HCT116 (cell line): ENCODE data around the gene ADARB2. TPM values are rescaled to one million over a fixed set of nuclear protein-coding genes. Genes with fewer than 3 reads are reported as not detected.

ENCODE experiments used
- ATAC-seq: fragments of 200-7000 bp; cut with Tn5 transposase; 2 replicates; pipeline ENCODE4 v1.9.1; 2020; ENCODE audit warnings: mild to moderate bottlenecking, moderate library complexity
- BruUV-seq: library from RNA; stranded (reverse); fragments of 400-500 nt; replicated peaks from 2 replicates; lab custom pipeline; 2021; lab: Mats Ljungman, UMichigan
- CTCF ChIA-PET: fragments of 300-600 bp; sonication (Branson Sonifier 250); formaldehyde crosslinking; loops from one replicate; lab custom pipeline; 2021; ENCODE audit warnings: antibody characterized with exemption; lab: Charles Lee
- POLR2A ChIA-PET: fragments of 300-600, 350-600 bp; sonication (Branson Sonifier 250); formaldehyde crosslinking; loops from one replicate; lab custom pipeline; 2021; ENCODE audit warnings: antibody characterized with exemption; lab: Charles Lee
- RAD21 ChIA-PET, 2 experiments: fragments of 300-600 bp; sonication (Branson Sonifier 250); formaldehyde crosslinking; loops; one replicate each; lab custom pipeline; 2023; ENCODE audit warnings: low total read pairs in 2 of 2; ENCODE audit not compliant: uncharacterized antibody in 2 of 2, unreplicated experiment in 2 of 2, low non-redundant PET in 1 of 2; lab: Charles Lee
- DNase-seq: peaks from one replicate; pipeline ENCODE4 v3.0.0-alpha.2; 2010; ENCODE audit warnings: low read depth, low spot score
- H2AFZ ChIP-seq: fragments of 200-600 bp; shearing (Covaris generic), sonication (generic); 2 replicates; pipeline ENCODE4 v1.6.1; 2017; ENCODE audit warnings: low read depth, mixed run types, mixed read lengths, antibody characterized with exemption, low read length; ENCODE audit not compliant: poor library complexity, severe bottlenecking
- H3K27ac ChIP-seq: 2 replicates; pipeline ENCODE4 v1.5.1; 2012; ENCODE audit warnings: low read depth, low read length
- H3K27me3 ChIP-seq: fragments of 200-600 bp; sonication (generic); 2 replicates; pipeline ENCODE4 v1.6.1; 2016; ENCODE audit warnings: mixed run types, low read length, mixed read lengths; ENCODE audit not compliant: insufficient read depth
- H3K36me3 ChIP-seq, 2 experiments: fragments of 200-500 bp in 1 of 2; fragments of 200-600 bp in 1 of 2; sonication (Bioruptor generic) in 1 of 2; sonication (generic) in 1 of 2; 2 replicates each; pipeline versions ENCODE4 v1.5.1 to v1.6.1; 2014 to 2016; ENCODE audit warnings: low read length in 2 of 2, inconsistent platforms in 1 of 2, mixed read lengths in 1 of 2, mixed run types in 1 of 2; ENCODE audit not compliant: insufficient read depth in 2 of 2, control insufficient read depth in 1 of 2
- H3K4me1 ChIP-seq, 2 experiments: fragments of 200-600 bp in 1 of 2; sonication (generic) in 1 of 2; 2 replicates each; pipeline versions ENCODE4 v1.5.1 to v1.6.1; 2012 to 2017; ENCODE audit warnings: low read length in 2 of 2, inconsistent platforms in 1 of 2, mild to moderate bottlenecking in 1 of 2, mixed read lengths in 1 of 2, mixed run types in 1 of 2, moderate library complexity in 1 of 2; ENCODE audit not compliant: insufficient read depth in 2 of 2, control insufficient read depth in 1 of 2
- H3K4me2 ChIP-seq: fragments of 200-600 bp; sonication (generic); 2 replicates; pipeline ENCODE4 v1.6.1; 2017; ENCODE audit warnings: mixed run types, low read length, mixed read lengths
- H3K4me3 ChIP-seq, 2 experiments: fragments of 200-600 bp in 1 of 2; sonication (generic) in 1 of 2; replicated peaks in 1 of 2; 2 replicates each; pipeline ENCODE4 v1.5.1; 2011 to 2016; ENCODE audit warnings: low read length in 2 of 2, control low read depth in 1 of 2, low read depth in 1 of 2, mild to moderate bottlenecking in 1 of 2, mixed read lengths in 1 of 2, mixed run types in 1 of 2
- H3K79me2 ChIP-seq: fragments of 200-600 bp; sonication (generic); 2 replicates; pipeline ENCODE4 v1.6.1; 2017; ENCODE audit warnings: mild to moderate bottlenecking, mixed run types, low read length, moderate library complexity, mixed read lengths; ENCODE audit not compliant: insufficient read depth
- H3K9ac ChIP-seq: fragments of 200-600 bp; sonication (generic); 2 replicates; pipeline ENCODE4 v1.6.1; 2016; ENCODE audit warnings: low read length, mixed read lengths
- H3K9me2 ChIP-seq: fragments of 200-600 bp; sonication (generic), shearing (Covaris generic); 2 replicates; pipeline ENCODE4 v1.6.1; 2017; ENCODE audit warnings: mixed run types, mild to moderate bottlenecking, moderate library complexity; ENCODE audit not compliant: insufficient read depth
- H3K9me3 ChIP-seq, 2 experiments: fragments of 200-500 bp in 1 of 2; fragments of 200-600 bp in 1 of 2; sonication (Bioruptor generic) in 1 of 2; sonication (generic) in 1 of 2; 2 replicates each; pipeline ENCODE4 v1.6.1; 2014 to 2017; ENCODE audit warnings: low read length in 2 of 2, mixed read lengths in 2 of 2, inconsistent platforms in 1 of 2, low read depth in 1 of 2, mild to moderate bottlenecking in 1 of 2, mixed run types in 1 of 2, moderate library complexity in 1 of 2; ENCODE audit not compliant: control insufficient read depth in 1 of 2, insufficient read depth in 1 of 2
- H4K20me1 ChIP-seq: fragments of 200-600 bp; sonication (generic), shearing (Covaris generic); 2 replicates; pipeline ENCODE4 v1.6.1; 2017; ENCODE audit warnings: mixed run types, mild to moderate bottlenecking, moderate library complexity; ENCODE audit not compliant: insufficient read depth
- ELF1 ChIP-seq: IDR thresholded peaks from 2 replicates; pipeline ENCODE4 v1.6.1; 2012; ENCODE audit warnings: low read depth, borderline replicate concordance
- POLR2AphosphoS5 ChIP-seq: IDR thresholded peaks from 2 replicates; pipeline ENCODE4 v1.6.1; 2011; ENCODE audit warnings: mild to moderate bottlenecking, low read depth, low read length, moderate library complexity
- RAD21 ChIP-seq: IDR thresholded peaks from 2 replicates; pipeline ENCODE4 v1.6.1; 2012; ENCODE audit warnings: low read depth, mild to moderate bottlenecking
- ZFX ChIP-seq: fragments of 450-650 bp; IDR thresholded peaks from 2 replicates; pipeline ENCODE4 v1.6.1; 2017
- intact Hi-C: fragments of 100-400 bp; cut with micrococcal nuclease; formaldehyde crosslinking; loops from 2 replicates; pipeline ENCODE4 v1.10.0; 2022
- total RNA-seq: library from RNA; stranded (reverse); gene quantifications from one replicate; pipeline ENCODE4 v1.2.1, GENCODE V29; 2021; ENCODE audit not compliant: unreplicated experiment
- TF ChIP-seq, protein P1 (sequence below): IDR thresholded peaks from 2 replicates; pipeline ENCODE4 v1.6.1; 2011; ENCODE audit warnings: mild to moderate bottlenecking, low read length, moderate library complexity; ENCODE audit not compliant: insufficient replicate concordance; ENCODE audit errors: extremely low read depth
- TF ChIP-seq, protein P2 (sequence below): IDR thresholded peaks from 2 replicates; pipeline ENCODE4 v1.6.1; 2012

The ADARB2 gene
- total RNA-seq, 1 experiment from 2014 or later, result not detected

DNA sequence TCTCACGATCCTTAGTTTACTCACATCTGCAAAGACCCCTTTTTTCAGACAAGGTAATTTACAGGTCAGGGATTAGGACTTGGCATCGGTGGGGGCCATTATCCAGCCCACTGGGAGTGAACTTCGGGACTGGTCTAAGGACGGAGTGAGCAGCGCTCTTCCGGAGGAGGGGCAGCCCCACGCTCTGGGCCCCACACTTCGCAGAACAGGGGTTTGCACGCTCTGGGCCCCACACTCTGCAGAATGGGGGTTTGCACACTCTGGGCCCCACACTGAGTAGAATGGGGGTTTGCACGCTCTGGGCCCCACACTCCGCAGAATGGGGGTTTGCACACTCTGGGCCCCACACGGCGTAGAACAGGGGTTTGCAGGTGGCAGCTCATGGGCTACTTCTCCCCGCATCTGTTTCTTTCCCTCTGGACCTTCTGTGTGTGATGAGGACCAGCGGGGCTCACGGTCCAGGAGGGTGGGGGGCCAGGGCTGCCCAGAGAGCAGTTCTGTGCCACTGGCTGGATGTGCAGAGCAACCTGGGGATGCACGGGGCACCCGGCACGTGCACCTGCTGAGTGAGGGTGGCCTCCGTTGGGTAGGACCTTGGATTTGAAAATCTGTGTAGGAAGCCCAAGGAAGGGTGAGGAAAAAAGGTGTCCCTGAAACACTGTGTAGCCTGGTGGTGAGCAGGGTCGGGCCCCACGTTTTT, 546.4 kb downstream of the ADARB2 start:
- RAD21 ChIA-PET, result no interaction called here
- no peaks in the 10 kb centered on the region for H3K36me3 ChIP-seq
- ATAC-seq (no peak), DNase-seq (no peak)
- H3K27ac ChIP-seq, result no peak overlapping the region
- no peaks in the 10 kb centered on the region for H3K9me3 ChIP-seq
- H3K9me2 ChIP-seq, result no peaks in the 10 kb centered on the region
- H3K4me3 ChIP-seq, result no peak overlapping the region
- H3K4me2 ChIP-seq, result no peak overlapping the region
- no peaks in the 10 kb centered on the region for H3K79me2 ChIP-seq
- H3K27me3 ChIP-seq, result peaks cover 40% of the 10 kb centered on the region
- intact Hi-C loops, result no loop called here
- BruUV-seq, result no TSS peak
- no peak overlapping the region for H3K9ac ChIP-seq
- TF ChIP-seq ZFX, result no peak
- no peak for TF ChIP-seq POLR2AphosphoS5
- H4K20me1 ChIP-seq, result no peaks in the 10 kb centered on the region
- no peaks in the 10 kb centered on the region for H3K4me1 ChIP-seq
- CTCF ChIA-PET, result no interaction called here
- POLR2A ChIA-PET, result no interaction called here
- no peak overlapping the region for H2AFZ ChIP-seq

DNA sequence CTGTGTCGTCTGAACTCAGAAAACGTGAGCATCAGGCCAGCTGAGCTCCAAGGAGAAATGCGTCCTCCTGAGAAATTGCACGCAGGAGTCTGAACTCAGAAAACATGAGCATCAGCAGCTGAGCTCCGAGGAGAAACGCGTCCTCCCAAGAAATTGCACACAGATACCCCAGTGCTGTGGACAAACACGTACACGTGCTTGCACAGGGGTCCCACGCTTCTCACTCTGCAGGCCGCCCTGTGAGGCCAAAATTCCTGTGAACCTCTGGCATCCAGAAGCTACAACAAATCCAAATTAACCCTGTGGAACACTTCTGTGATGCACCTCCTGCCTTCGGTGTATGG, 547.3 kb downstream of the ADARB2 start:
- Histone ChIP-seq H3K36me3 (no peaks in the 10 kb centered on the region), H2AFZ (no peak overlapping the region), H3K27me3 (peaks cover 34% of the 10 kb centered on the region), H3K79me2 (no peaks in the 10 kb centered on the region), H3K4me3 (no peak overlapping the region), H3K4me1 (no peaks in the 10 kb centered on the region)
- no peak for DNase-seq
- RAD21 ChIA-PET, result no interaction called here
- TF ChIP-seq RAD21 (no peak), ELF1 (no peak)
- TF ChIP-seq, protein P1, sequence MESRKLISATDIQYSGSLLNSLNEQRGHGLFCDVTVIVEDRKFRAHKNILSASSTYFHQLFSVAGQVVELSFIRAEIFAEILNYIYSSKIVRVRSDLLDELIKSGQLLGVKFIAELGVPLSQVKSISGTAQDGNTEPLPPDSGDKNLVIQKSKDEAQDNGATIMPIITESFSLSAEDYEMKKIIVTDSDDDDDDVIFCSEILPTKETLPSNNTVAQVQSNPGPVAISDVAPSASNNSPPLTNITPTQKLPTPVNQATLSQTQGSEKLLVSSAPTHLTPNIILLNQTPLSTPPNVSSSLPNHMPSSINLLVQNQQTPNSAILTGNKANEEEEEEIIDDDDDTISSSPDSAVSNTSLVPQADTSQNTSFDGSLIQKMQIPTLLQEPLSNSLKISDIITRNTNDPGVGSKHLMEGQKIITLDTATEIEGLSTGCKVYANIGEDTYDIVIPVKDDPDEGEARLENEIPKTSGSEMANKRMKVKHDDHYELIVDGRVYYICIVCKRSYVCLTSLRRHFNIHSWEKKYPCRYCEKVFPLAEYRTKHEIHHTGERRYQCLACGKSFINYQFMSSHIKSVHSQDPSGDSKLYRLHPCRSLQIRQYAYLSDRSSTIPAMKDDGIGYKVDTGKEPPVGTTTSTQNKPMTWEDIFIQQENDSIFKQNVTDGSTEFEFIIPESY, result no peak
- TF ChIP-seq, protein P2, sequence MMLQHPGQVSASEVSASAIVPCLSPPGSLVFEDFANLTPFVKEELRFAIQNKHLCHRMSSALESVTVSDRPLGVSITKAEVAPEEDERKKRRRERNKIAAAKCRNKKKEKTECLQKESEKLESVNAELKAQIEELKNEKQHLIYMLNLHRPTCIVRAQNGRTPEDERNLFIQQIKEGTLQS, result no peak
- TF ChIP-seq, all 23 proteins: peak for 0
- no peak overlapping the region for H3K4me2 ChIP-seq
- ChIA-PET CTCF (no interaction called here), POLR2A (no interaction called here)
- no peaks in the 10 kb centered on the region for H3K9me3 ChIP-seq
- ATAC-seq, result no peak
- H3K27ac ChIP-seq, result no peak overlapping the region
- H3K9me2 ChIP-seq, result no peaks in the 10 kb centered on the region
- intact Hi-C loops, result no loop called here
- H3K9ac ChIP-seq, result no peak overlapping the region
- no TSS peak for BruUV-seq
- no peaks in the 10 kb centered on the region for H4K20me1 ChIP-seq
